CD4-positive, alpha-beta memory T cell (primary cell): Measurements from ENCODE around the gene SLC6A13. TPM values are rescaled to one million over a fixed set of nuclear protein-coding genes. Genes with fewer than 3 reads are reported as not detected.

Experiments
- CTCF ChIA-PET: fragments of 350-600 bp; sonication (Branson Sonifier 250); formaldehyde crosslinking; loops from one replicate; lab custom pipeline; 2021; ENCODE audit warnings: inconsistent platforms; ENCODE audit not compliant: partially characterized antibody; lab: Charles Lee
- POLR2A ChIA-PET: fragments of 350-600 bp; sonication (Branson Sonifier 250); formaldehyde crosslinking; loops from one replicate; lab custom pipeline; 2021; ENCODE audit not compliant: partially characterized antibody; lab: Charles Lee
- DNase-seq, 5 donors: peaks; one replicate each; pipeline versions ENCODE4 v3.0.0 to v3.0.0-alpha.2; 2020 to 2022; ENCODE audit warnings: mixed read lengths in 1 of 5
- H3K27ac ChIP-seq: one replicate; pipeline ENCODE4 v1.7.0; 2013; ENCODE audit warnings: low read depth, low read length
- H3K27me3 ChIP-seq: 2 replicates; pipeline ENCODE4 v1.7.0; 2013; ENCODE audit warnings: mild to moderate bottlenecking, low read length, moderate library complexity; ENCODE audit not compliant: insufficient read depth
- H3K36me3 ChIP-seq: 2 replicates; pipeline ENCODE4 v1.7.0; 2013; ENCODE audit warnings: mild to moderate bottlenecking, low read length, moderate library complexity; ENCODE audit not compliant: insufficient read depth
- H3K4me1 ChIP-seq: 2 replicates; pipeline ENCODE4 v1.7.0; 2013; ENCODE audit warnings: mild to moderate bottlenecking, low read length, moderate library complexity; ENCODE audit not compliant: insufficient read depth
- H3K4me3 ChIP-seq, 2 donors: one replicate each; pipeline ENCODE4 v1.7.0; 2013; ENCODE audit warnings: low read length in 2 of 2, mild to moderate bottlenecking in 1 of 2
- H3K9me3 ChIP-seq, 2 donors: one replicate each; pipeline ENCODE4 v1.7.0; 2013; ENCODE audit warnings: low read length in 2 of 2, control low read depth in 1 of 2; ENCODE audit not compliant: control insufficient read depth in 1 of 2
- H3K27ac Mint-ChIP-seq, 7 donors: one replicate each; pipeline ENCODE4 v1.8.0; 2020 to 2021; ENCODE audit warnings: mixed read lengths in 7 of 7, mild to moderate bottlenecking in 6 of 7, inconsistent platforms in 3 of 7, moderate library complexity in 3 of 7
- H3K27me3 Mint-ChIP-seq, 2 donors: one replicate each; pipeline ENCODE4 v1.8.0; 2020 to 2021; ENCODE audit warnings: mixed read lengths in 2 of 2
- H3K36me3 Mint-ChIP-seq, 2 donors: one replicate each; pipeline ENCODE4 v1.8.0; 2020 to 2021; ENCODE audit warnings: mixed read lengths in 2 of 2, inconsistent platforms in 1 of 2, mild to moderate bottlenecking in 1 of 2
- H3K4me1 Mint-ChIP-seq, 4 donors: one replicate each; pipeline ENCODE4 v1.8.0; 2020 to 2021; ENCODE audit warnings: mixed read lengths in 4 of 4, mild to moderate bottlenecking in 1 of 4
- H3K4me3 Mint-ChIP-seq, 8 donors: one replicate each; pipeline ENCODE4 v1.8.0; 2020 to 2021; ENCODE audit warnings: mixed read lengths in 8 of 8, mild to moderate bottlenecking in 7 of 8, moderate library complexity in 6 of 8, inconsistent platforms in 3 of 8
- H3K9me3 Mint-ChIP-seq, 8 donors: one replicate each; pipeline ENCODE4 v1.8.0; 2020 to 2021; ENCODE audit warnings: mixed read lengths in 8 of 8, mild to moderate bottlenecking in 5 of 8, inconsistent platforms in 3 of 8, moderate library complexity in 1 of 8
- intact Hi-C: fragments of 100-400 bp; cut with micrococcal nuclease; formaldehyde crosslinking; loops from one replicate; pipeline ENCODE4 v1.15.1; 2023
- polyA plus RNA-seq, 2 donors: library from polyadenylated mRNA; unstranded; fragments of 300-500 nt; fragmentation: Illumina TruSeq; gene quantifications; one replicate each; pipeline ENCODE4 v1.2.3, GENCODE V29; 2021
- total RNA-seq, 2 experiments: library from RNA; stranded (reverse); gene quantifications; one replicate each; pipeline ENCODE4 v1.2.3, GENCODE V29; 2021

Gene SLC6A13
- total and polyA plus RNA-seq, 4 experiments from 2014 or later, result 0.17 to 0.75 (median 0.32) TPM; not detected in 1

DNA sequence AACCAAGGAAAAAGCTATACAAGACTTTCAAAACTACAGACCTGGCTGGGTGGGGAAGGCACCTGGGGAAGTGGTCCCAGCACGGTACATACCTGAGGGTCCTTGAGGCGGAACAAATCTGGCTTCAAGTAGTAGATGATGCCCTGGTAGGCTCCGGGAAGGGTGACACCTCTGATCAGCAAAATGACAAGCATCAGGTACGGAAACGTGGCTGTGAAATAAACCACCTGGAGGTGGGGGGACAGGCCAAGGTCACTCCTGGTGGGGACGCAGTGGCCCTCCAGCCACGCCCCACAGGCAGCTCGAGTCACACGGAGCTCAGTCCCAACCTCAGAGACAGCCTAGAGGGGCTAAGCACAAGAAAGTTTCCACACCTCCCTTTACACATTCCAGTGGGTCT lies 63.9 kb downstream of the SLC6A13 start:
- Mint-ChIP-seq H3K4me3 (no peak overlapping the region), H3K27me3 (peaks cover 16 to 32% of the 10 kb centered on the region in 2 donors), H3K27ac (no peak overlapping the region), H3K36me3 (no peaks in the 10 kb centered on the region), H3K4me1 (peaks cover 0 to 3% (median 1%) of the 10 kb centered on the region in 4 donors), H3K9me3 (peaks cover 0 to 3% (median 0%) of the 10 kb centered on the region in 8 donors)
- Histone ChIP-seq H3K4me1 (no peaks in the 10 kb centered on the region), H3K4me3 (no peak overlapping the region), H3K9me3 (no peaks in the 10 kb centered on the region), H3K36me3 (no peaks in the 10 kb centered on the region), H3K27me3 (no peaks in the 10 kb centered on the region), H3K27ac (no peak overlapping the region)
- intact Hi-C loops, result no loop called here
- no peak for DNase-seq
- ChIA-PET CTCF (no interaction called here), POLR2A (no interaction called here)

DNA sequence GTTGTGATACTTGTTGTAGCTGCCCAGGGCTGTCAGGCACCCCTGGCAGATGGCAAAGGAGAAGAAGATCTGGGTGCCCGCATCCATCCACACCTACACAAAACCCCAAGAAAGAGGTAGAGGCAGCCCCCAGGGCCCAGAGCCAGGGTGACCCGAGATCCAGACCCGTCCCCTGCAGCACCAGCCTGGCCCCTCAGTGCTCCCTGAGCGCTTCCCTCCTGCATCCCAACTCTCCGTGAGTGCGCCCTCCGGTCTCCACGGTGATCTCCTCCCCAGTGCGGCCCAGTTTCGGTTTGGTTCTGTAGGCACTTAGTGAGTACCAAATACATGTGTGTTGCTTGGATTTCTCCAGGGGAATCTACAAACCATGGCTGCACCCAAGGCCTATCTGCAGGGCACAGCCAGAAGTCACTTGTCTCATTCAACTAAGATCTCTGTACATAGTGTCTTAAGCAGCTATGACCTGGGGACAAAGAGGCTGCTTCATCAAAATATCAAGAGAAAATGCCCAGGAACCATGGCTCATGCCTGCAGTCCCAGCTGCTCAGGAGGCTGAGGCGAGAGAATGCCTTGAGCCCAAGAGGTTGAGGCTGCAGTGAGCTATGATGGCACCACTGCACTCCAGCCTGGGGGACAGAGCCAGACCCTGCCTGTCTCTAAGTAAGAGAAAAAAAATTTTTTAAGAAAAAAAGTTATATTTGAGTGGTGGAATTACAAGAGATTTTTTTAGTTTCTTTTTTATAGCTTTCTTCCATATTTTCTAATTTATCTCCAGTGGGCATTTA lies 64.5 kb downstream of the SLC6A13 start:
- CTCF ChIA-PET, result no interaction called here
- DNase-seq, result no peak
- no peaks in the 10 kb centered on the region for H3K27me3 ChIP-seq

DNA sequence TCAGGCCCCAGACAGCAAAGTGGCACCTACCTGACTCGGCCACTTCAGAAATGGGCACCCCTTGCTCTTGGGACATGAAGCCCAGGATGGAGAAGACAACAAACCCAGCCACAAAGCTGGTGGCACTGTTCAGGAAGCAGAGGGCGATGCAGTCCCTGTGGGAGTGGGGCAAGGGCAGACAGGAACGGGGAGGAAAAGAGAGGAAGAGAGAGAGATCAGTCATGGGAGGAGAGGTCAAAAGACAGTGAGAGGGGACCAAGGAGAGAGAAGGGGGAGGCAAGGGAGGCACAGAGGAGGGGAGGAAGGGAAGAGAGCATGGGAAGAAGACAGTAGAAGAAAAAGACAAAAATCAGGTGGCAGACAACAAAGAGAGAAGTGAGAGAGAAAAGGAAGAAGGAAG lies 65.3 kb downstream of the SLC6A13 start:
- DNase-seq, result no peak
- Histone ChIP-seq H3K9me3 (no peaks in the 10 kb centered on the region), H3K4me3 (no peak overlapping the region), H3K4me1 (no peaks in the 10 kb centered on the region), H3K36me3 (no peaks in the 10 kb centered on the region), H3K27ac (no peak overlapping the region), H3K27me3 (no peaks in the 10 kb centered on the region)
- ChIA-PET POLR2A (no interaction called here), CTCF (no interaction called here)
- H3K4me3 Mint-ChIP-seq, result no peak overlapping the region
- intact Hi-C loops, result no loop called here
- H3K9me3 Mint-ChIP-seq, result peaks cover 0 to 2% (median 0%) of the 10 kb centered on the region in 8 donors
- H3K36me3 Mint-ChIP-seq, result no peaks in the 10 kb centered on the region
- H3K27ac Mint-ChIP-seq, result no peak overlapping the region
- H3K27me3 Mint-ChIP-seq, result peaks cover 15 to 33% of the 10 kb centered on the region in 2 donors
- peaks cover 0 to 2% (median under 1%) of the 10 kb centered on the region in 4 donors for H3K4me1 Mint-ChIP-seq

More for the DNA sequence above, 64.5 kb downstream of the SLC6A13 start:
- Mint-ChIP-seq H3K27me3 (peaks cover 16 to 32% of the 10 kb centered on the region in 2 donors), H3K9me3 (peaks cover 0 to 3% (median 0%) of the 10 kb centered on the region in 8 donors), H3K36me3 (no peaks in the 10 kb centered on the region), H3K4me1 (peaks cover 0 to 3% (median 1%) of the 10 kb centered on the region in 4 donors), H3K27ac (no peak overlapping the region), H3K4me3 (no peak overlapping the region)
- Histone ChIP-seq H3K4me1 (no peaks in the 10 kb centered on the region), H3K36me3 (no peaks in the 10 kb centered on the region), H3K27ac (no peak overlapping the region), H3K9me3 (no peaks in the 10 kb centered on the region), H3K4me3 (no peak overlapping the region)
- intact Hi-C loops, result no loop called here
- POLR2A ChIA-PET, result no interaction called here

DNA sequence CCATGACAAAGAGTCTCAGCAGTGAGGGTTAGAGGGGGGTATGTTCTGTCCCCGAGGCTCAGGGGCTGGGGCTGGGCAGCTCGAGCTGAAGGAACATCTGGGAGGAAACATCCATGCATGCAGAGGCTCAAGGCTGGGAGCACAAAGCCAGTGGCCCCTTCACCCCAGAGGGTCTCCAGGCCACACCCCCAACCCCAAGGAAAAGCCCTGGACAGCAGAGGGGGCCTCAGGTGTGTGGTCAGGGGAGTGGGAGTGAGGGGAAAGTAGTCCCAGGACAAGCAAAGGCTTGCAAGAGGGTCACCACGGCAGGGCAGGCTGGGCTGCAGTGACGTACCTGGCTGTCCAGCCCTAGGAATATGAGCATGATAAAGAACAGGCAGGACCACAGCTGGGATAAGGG lies 66.2 kb downstream of the SLC6A13 start:
- peaks cover 0 to 2% (median under 1%) of the 10 kb centered on the region in 4 donors for H3K4me1 Mint-ChIP-seq
- no peak overlapping the region for H3K4me3 Mint-ChIP-seq
- Histone ChIP-seq H3K27ac (no peak overlapping the region), H3K9me3 (no peaks in the 10 kb centered on the region), H3K4me1 (no peaks in the 10 kb centered on the region), H3K36me3 (no peaks in the 10 kb centered on the region), H3K4me3 (no peak overlapping the region), H3K27me3 (no peaks in the 10 kb centered on the region)
- ChIA-PET CTCF (no interaction called here), POLR2A (no interaction called here)
- peaks cover 14 to 35% of the 10 kb centered on the region in 2 donors for H3K27me3 Mint-ChIP-seq
- H3K36me3 Mint-ChIP-seq, result no peaks in the 10 kb centered on the region
- intact Hi-C loops, result no loop called here
- DNase-seq, result no peak
- no peak overlapping the region for H3K27ac Mint-ChIP-seq
- peaks cover 0 to 2% (median 0%) of the 10 kb centered on the region in 8 donors for H3K9me3 Mint-ChIP-seq

DNA sequence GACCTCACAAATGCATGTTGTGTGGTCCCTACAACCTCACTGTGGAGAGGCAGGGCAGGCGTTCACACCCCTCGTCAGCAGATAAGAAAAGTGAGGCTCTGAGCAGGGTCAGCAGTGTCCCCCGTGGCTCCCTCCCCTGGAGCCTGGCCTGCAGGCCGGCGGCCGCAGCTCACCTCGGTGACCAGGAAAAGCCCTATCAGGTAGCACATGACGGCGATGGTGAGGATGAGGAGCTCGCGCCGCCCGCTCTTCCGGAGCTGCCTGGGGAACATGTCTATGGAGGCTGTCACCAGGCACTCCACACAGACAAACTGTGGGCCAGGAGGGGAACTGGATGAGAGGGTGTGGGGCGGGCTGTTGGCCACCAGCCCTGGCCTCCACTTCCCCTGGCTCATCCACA lies 66.7 kb downstream of the SLC6A13 start:
- intact Hi-C loops, result no loop called here
- Histone ChIP-seq H3K36me3 (no peaks in the 10 kb centered on the region), H3K27me3 (no peaks in the 10 kb centered on the region), H3K9me3 (no peaks in the 10 kb centered on the region), H3K4me1 (no peaks in the 10 kb centered on the region), H3K4me3 (no peak overlapping the region), H3K27ac (no peak overlapping the region)
- peaks cover 0 to 2% (median 0%) of the 10 kb centered on the region in 8 donors for H3K9me3 Mint-ChIP-seq
- H3K36me3 Mint-ChIP-seq, result no peaks in the 10 kb centered on the region
- peaks cover 14 to 33% of the 10 kb centered on the region in 2 donors for H3K27me3 Mint-ChIP-seq
- no peak for DNase-seq
- H3K27ac Mint-ChIP-seq, result no peak overlapping the region
- no peak overlapping the region for H3K4me3 Mint-ChIP-seq
- peaks cover 0 to 2% (median under 1%) of the 10 kb centered on the region in 4 donors for H3K4me1 Mint-ChIP-seq
- POLR2A ChIA-PET, result no interaction called here
- CTCF ChIA-PET, result no interaction called here

DNA sequence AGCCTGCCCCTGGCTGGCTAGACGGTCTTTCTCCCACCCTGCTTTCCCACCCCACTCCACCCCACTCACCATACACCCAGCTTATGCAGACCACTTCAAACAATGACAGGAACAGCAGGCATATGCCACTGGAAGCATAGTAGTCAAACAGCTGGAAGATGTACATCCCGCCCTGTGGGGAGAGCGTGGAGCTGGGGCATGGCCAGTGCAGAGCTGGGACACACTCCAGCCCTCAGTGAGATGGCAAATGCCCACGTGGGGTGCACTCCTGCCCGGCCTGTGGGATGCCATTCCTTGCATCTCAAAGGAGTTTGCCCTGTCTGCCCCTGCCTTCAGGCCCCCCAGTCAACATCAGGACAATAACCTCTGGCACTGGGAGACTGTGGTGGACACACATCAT lies 67.5 kb downstream of the SLC6A13 start:
- DNase-seq, result no peak
- Histone ChIP-seq H3K4me3 (no peak overlapping the region), H3K9me3 (no peaks in the 10 kb centered on the region), H3K27ac (no peak overlapping the region), H3K4me1 (no peaks in the 10 kb centered on the region), H3K27me3 (no peaks in the 10 kb centered on the region), H3K36me3 (no peaks in the 10 kb centered on the region)
- Mint-ChIP-seq H3K27ac (no peak overlapping the region), H3K4me3 (no peak overlapping the region), H3K27me3 (peaks cover 9 to 34% of the 10 kb centered on the region in 2 donors), H3K36me3 (no peaks in the 10 kb centered on the region), H3K4me1 (peaks cover 0 to 2% (median under 1%) of the 10 kb centered on the region in 4 donors), H3K9me3 (peaks cover 0 to 2% (median 0%) of the 10 kb centered on the region in 8 donors)
- intact Hi-C loops, result no loop called here
- ChIA-PET POLR2A (no interaction called here), CTCF (no interaction called here)

DNA sequence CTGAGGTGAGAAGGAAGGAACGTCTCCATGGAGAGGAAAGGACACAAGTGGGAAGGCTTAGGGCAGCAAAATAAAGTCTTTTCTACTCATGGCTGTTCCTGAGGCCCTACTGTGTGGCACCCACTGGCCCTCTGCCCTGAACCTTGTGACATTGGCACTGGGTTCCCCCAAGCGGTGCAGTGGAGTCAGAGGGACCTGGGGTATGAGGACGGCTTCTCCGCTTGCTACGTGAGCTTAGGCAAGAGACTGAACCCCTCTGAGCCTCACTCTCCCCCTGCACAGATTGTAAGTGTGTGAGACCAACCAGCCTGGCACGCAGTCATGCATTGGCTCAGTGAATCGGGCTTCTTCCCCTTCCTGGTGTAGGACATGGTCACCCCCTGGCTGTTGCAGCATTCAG lies 68.4 kb downstream of the SLC6A13 start:
- Mint-ChIP-seq H3K27ac (no peak overlapping the region), H3K27me3 (peaks cover 9 to 36% of the 10 kb centered on the region in 2 donors), H3K9me3 (peaks cover 0 to 2% (median 0%) of the 10 kb centered on the region in 8 donors), H3K36me3 (no peaks in the 10 kb centered on the region), H3K4me3 (no peak overlapping the region), H3K4me1 (peaks cover 0 to 2% (median 1%) of the 10 kb centered on the region in 4 donors)
- H3K4me1 ChIP-seq, result no peaks in the 10 kb centered on the region
- no peak overlapping the region for H3K4me3 ChIP-seq
- intact Hi-C loops, result no loop called here
- H3K36me3 ChIP-seq, result no peaks in the 10 kb centered on the region
- ChIA-PET POLR2A (no interaction called here), CTCF (no interaction called here)
- H3K27ac ChIP-seq, result no peak overlapping the region
- H3K27me3 ChIP-seq, result no peaks in the 10 kb centered on the region
- DNase-seq, result no peak
- H3K9me3 ChIP-seq, result no peaks in the 10 kb centered on the region
